ENCODE measurements around the gene SPINT2. TPM values are rescaled to one million over a fixed set of nuclear protein-coding genes. Genes with fewer than 3 reads are reported as not detected.

The SPINT2 gene
- total RNA-seq, 1 donor from 2014 or later: 171 TPM

GRCh38 chr19:38303517-38304351, 39.4 kb downstream of the SPINT2 start, which contains the start of gene C19orf33:
TSS of gene C19orf33 (plus strand) at chr19:38304251. CDS start at chr19:38304262, 11 bp downstream.
- Histone ChIP-seq H3K4me3 (ENCODE audit: insufficient read depth, low read depth, low read length) (no peak within 1 kb of the TSS), H3K27me3 (ENCODE audit: insufficient read depth, low read length) (no peaks in the 10 kb centered on the region), H3K4me1 (ENCODE audit: insufficient read depth, low read length) (peaks cover 20% of the 10 kb centered on the region), H3K36me3 (ENCODE audit: insufficient read depth, low read length) (no peaks in the 10 kb centered on the region), H3K27ac (ENCODE audit: low read depth, low read length) (no peak within 1 kb of the TSS), H4K20me1 (ENCODE audit: insufficient read depth, low read length) (no peaks in the 10 kb centered on the region), H3K9ac (ENCODE audit: low read length) (no peak within 1 kb of the TSS), H3K9me3 (ENCODE audit: insufficient read depth, low read depth, low read length) (no peaks in the 10 kb centered on the region), H3K79me2 (ENCODE audit: insufficient read depth, low read length) (no peaks in the 10 kb centered on the region), H2AFZ (ENCODE audit: low read depth, low read length) (no peak within 1 kb of the TSS), H3K4me2 (ENCODE audit: low read length) (peak within 1 kb of the TSS; percentile 37)
- Mint-ChIP-seq H3K4me3 (ENCODE audit: unreplicated experiment) (peak within 1 kb of the TSS; percentile 45), H3K9me3 (ENCODE audit: unreplicated experiment) (no peaks in the 10 kb centered on the region), H3K27ac (ENCODE audit: unreplicated experiment) (peak within 1 kb of the TSS; percentile 47), H3K36me3 (ENCODE audit: low read depth, unreplicated experiment) (peaks cover 8% of the 10 kb centered on the region), H3K27me3 (ENCODE audit: low read depth, unreplicated experiment) (no peaks in the 10 kb centered on the region), H3K4me1 (ENCODE audit: low read depth, unreplicated experiment) (peaks cover 24% of the 10 kb centered on the region)
- DNase-seq (ENCODE audit: low read depth) (peak; percentile 22), FAIRE-seq (no peak)
- TF ChIP-seq CTCF (IDR thresholded peaks at IDR 0.05; ENCODE audit: insufficient read depth, low read depth, low read length): no peak
- no peak for TF ChIP-seq EZH2 (IDR thresholded peaks at IDR 0.05; ENCODE audit: insufficient read depth, low read length)

DNA sequence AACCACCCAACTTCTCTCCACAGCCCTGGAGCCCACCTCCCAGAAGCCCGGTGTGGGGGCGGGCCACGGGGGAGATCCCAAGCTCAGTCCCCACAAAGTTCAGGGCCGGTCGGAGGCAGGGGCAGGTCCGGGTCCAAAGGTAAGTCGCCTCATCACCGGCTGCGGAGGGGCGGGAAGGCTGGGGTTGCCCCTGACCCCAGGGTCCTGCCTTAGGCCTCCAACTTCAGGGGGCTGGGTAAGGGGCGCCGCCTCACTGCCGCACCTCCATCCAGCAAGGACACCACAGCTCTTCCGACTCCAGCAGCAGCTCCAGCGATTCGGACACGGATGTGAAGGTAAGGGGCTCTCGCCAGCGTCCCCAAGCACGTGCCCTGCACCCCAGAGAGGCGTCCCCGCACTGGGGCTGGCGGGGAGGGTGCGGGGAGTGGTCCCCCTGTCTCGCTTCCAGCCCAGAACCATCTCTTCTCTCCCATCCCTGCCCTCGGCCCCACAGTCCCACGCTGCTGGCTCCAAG, 40.0 kb downstream of the SPINT2 start:
- Histone ChIP-seq H3K79me2 (ENCODE audit: insufficient read depth, low read length) (no peaks in the 10 kb centered on the region), H3K4me1 (ENCODE audit: insufficient read depth, low read length) (peaks cover 13% of the 10 kb centered on the region), H3K9ac (ENCODE audit: low read length) (no peak overlapping the region), H3K27ac (ENCODE audit: low read depth, low read length) (no peak overlapping the region), H3K36me3 (ENCODE audit: insufficient read depth, low read length) (no peaks in the 10 kb centered on the region), H3K27me3 (ENCODE audit: insufficient read depth, low read length) (no peaks in the 10 kb centered on the region), H2AFZ (ENCODE audit: low read depth, low read length) (no peak overlapping the region), H3K4me2 (ENCODE audit: low read length) (peak overlapping the region; percentile 37), H4K20me1 (ENCODE audit: insufficient read depth, low read length) (no peaks in the 10 kb centered on the region), H3K4me3 (ENCODE audit: insufficient read depth, low read depth, low read length) (no peak overlapping the region), H3K9me3 (ENCODE audit: insufficient read depth, low read depth, low read length) (no peaks in the 10 kb centered on the region)
- H3K36me3 Mint-ChIP-seq (ENCODE audit: low read depth, unreplicated experiment): peaks cover 8% of the 10 kb centered on the region
- DNase-seq (ENCODE audit: low read depth) (no peak), FAIRE-seq (no peak)
- TF ChIP-seq EZH2 (IDR thresholded peaks at IDR 0.05; ENCODE audit: insufficient read depth, low read length): no peak
- TF ChIP-seq CTCF (IDR thresholded peaks at IDR 0.05; ENCODE audit: insufficient read depth, low read depth, low read length): no peak
- no peaks in the 10 kb centered on the region for H3K27me3 Mint-ChIP-seq (ENCODE audit: low read depth, unreplicated experiment)
- no peak overlapping the region for H3K27ac Mint-ChIP-seq (ENCODE audit: unreplicated experiment)
- peak overlapping the region; percentile 45 for H3K4me3 Mint-ChIP-seq (ENCODE audit: unreplicated experiment)
- H3K4me1 Mint-ChIP-seq (ENCODE audit: low read depth, unreplicated experiment): peaks cover 18% of the 10 kb centered on the region
- no peaks in the 10 kb centered on the region for H3K9me3 Mint-ChIP-seq (ENCODE audit: unreplicated experiment)
